Heart right ventricle (tissue), 16 donors: ENCODE measurements around the gene LONP1. TPM values are rescaled to one million over a fixed set of nuclear protein-coding genes. Genes with fewer than 3 reads are reported as not detected.

Source experiments
- ATAC-seq, 8 donors: fragments of 200-7000 bp; cut with Tn5 transposase; one replicate each; pipeline ENCODE4 v1.9.1; 2020; ENCODE audit warnings: mild to moderate bottlenecking in 8 of 8, moderate library complexity in 8 of 8, moderate number of reproducible peaks in 1 of 8
- DNase-seq, 2 donors: peaks; one replicate each; pipeline ENCODE4 v3.0.0-alpha.2; 2020
- H3K27ac ChIP-seq, 10 donors: fragments of 200-600 bp; sonication (generic) in 2 of 10; one replicate each; pipeline versions ENCODE4 v1.5.0 to v1.8.0; 2020 to 2022; ENCODE audit warnings: mild to moderate bottlenecking in 3 of 10
- H3K27me3 ChIP-seq, 7 donors: fragments of 200-600 bp; one replicate each; pipeline ENCODE4 v1.8.0; 2021 to 2022; ENCODE audit warnings: mild to moderate bottlenecking in 2 of 7
- H3K36me3 ChIP-seq, 9 donors: fragments of 200-600 bp; sonication (generic) in 1 of 9; one replicate each; pipeline versions ENCODE4 v1.5.0 to v1.8.0; 2020 to 2022; ENCODE audit warnings: mild to moderate bottlenecking in 2 of 9
- H3K4me1 ChIP-seq, 9 donors: fragments of 200-600 bp; sonication (generic) in 1 of 9; one replicate each; pipeline versions ENCODE4 v1.5.0 to v1.8.0; 2020 to 2022; ENCODE audit warnings: mild to moderate bottlenecking in 4 of 9
- H3K4me3 ChIP-seq, 10 donors: fragments of 200-600 bp; sonication (generic) in 2 of 10; one replicate each; pipeline versions ENCODE4 v1.5.0 to v1.8.0; 2020 to 2022; ENCODE audit warnings: mild to moderate bottlenecking in 7 of 10, moderate library complexity in 2 of 10
- H3K9me3 ChIP-seq, 11 donors: fragments of 200-600 bp in 10 of 11; sonication (generic) in 2 of 11; one replicate each; pipeline versions ENCODE4 v1.5.0 to v1.8.0; 2013 to 2022; ENCODE audit warnings: mild to moderate bottlenecking in 2 of 11, control low read depth in 1 of 11, moderate library complexity in 1 of 11
- CTCF ChIP-seq, 9 donors: fragments of 200-600 bp; sonication (generic) in 2 of 9; IDR thresholded peaks; one replicate each; pipeline versions ENCODE4 v1.5.0 to v1.8.0; 2021 to 2022; ENCODE audit warnings: antibody characterized with exemption in 9 of 9, mild to moderate bottlenecking in 5 of 9, moderate library complexity in 1 of 9
- WGBS, 2 donors: extraction: QIAGEN DNeasy Blood & Tissue Kit; methylation state at CpG; one replicate each; pipeline ENCODE4 v1.1.7; 2013; ENCODE audit warnings: inconsistent platforms in 1 of 2; 5-methylcytosine and 5-hydroxymethylcytosine counted together
- intact Hi-C, 10 donors: fragments of 100-400 bp; cut with DNase I; formaldehyde crosslinking; loops; one replicate each; pipeline versions ENCODE4 v1.11.1 to v1.14.2; 2022
- long read RNA-seq, 3 donors: library from polyadenylated mRNA; unstranded; transcript quantifications; one replicate each; pipeline ENCODE4 v2.0.0, GENCODE V29; 2020 to 2021
- polyA plus RNA-seq, 2 donors: library from polyadenylated mRNA; stranded (reverse); fragments of 200-250 nt; gene quantifications; one replicate each; pipeline ENCODE4 v1.2.3, GENCODE V29; 2013
- total RNA-seq, 10 donors: library from RNA; stranded (reverse); fragmentation: NEBNext Ultra II Directional in 3 of 10; extraction: Animal tissue kit (Norgen Biotek cat#: 25700) in 3 of 10; gene quantifications; one replicate each; pipeline versions ENCODE4 v1.2.1 to v1.2.4, GENCODE V29; 2021 to 2023
- donor health status: Arrhythmogenic right ventricular cardiomyopathy.
- donor health status: ischemic (EF 13 %, LVEDD 7.1; RV severe dilation, severe dysfunction).
- donor health status: healthy with polysubstance abuse.
- donor health status: DM: no; HTN: yes; CAD: no.
- donor health status: DM: no; HTN: no; CAD: no.
- donor health status: ischemic (EF 25% LVEDD 6.9; RV normal size, moderate dysfunction).
- donor health status: ischemic (EF 25% LVEDD 5.7; RV mildly dilated, moderate dysfunction).
- donor health status: healthy.
- donor health status: DM: yes; HTN: yes; CAD: no.
- donor health status: Ischemic cardiomyopathy.
- donor health status: ischemic (EF 35%, LVEDD 5.7; RV mildly dilated, moderate dysfunction).
- donor health status: nonischemic (EF 11% LVEDD 7.7; RV severe dilation, severe dysfunction).
- donor health status: DM: yes; HTN: yes; CAD: no.
- donor health status: PGD.
- donor health status: ischemic (EF 29% LVEDD 5.4; RV normal size, mild dysfunction).
- donor health status: nonischemic (EF 23%, LVEDD 6.1; RV moderate dilation, normal function).

Gene LONP1
- total RNA-seq (100 to 1,000 TPM in 1 of 10 donors, 10 to 100 TPM in 9; 71.4 to 101 (median 88.5) TPM), polyA plus RNA-seq (100 to 1,000 TPM in 1 of 2 donors, 10 to 100 TPM in 1; 95.0 to 121 TPM)
- long read RNA-seq, donor 1, transcript LONP1-201 (18 exons, 3,236 nt) = major isoform, 315 of 379 reads
- long read RNA-seq, donor 1, partial matches to known transcripts = 41 of 379 reads
- long read RNA-seq, donor 1, other reads (novel, unspliced or antisense) = 23 of 379 reads
- long read RNA-seq, donor 2, transcript LONP1-201 (18 exons, 3,236 nt) = major isoform, 351 of 424 reads
- long read RNA-seq, donor 2, partial matches to known transcripts = 58 of 424 reads
- long read RNA-seq, donor 2, other reads (novel, unspliced or antisense) = 13 of 424 reads
- long read RNA-seq, donor 3, transcript LONP1-201 (18 exons, 3,236 nt) = major isoform, 620 of 727 reads
- long read RNA-seq, donor 3, partial matches to known transcripts = 62 of 727 reads
- long read RNA-seq, donor 3, other reads (novel, unspliced or antisense) = 41 of 727 reads

GRCh38 chr19:5719961-5720790 is at the start of gene LONP1, which contains the start of gene CATSPERD:
Gene LONP1, minus strand, starts transcription at chr19:5720146. Its CDS starts 14 bp downstream, at chr19:5720132.
Gene CATSPERD, plus strand, starts transcription at chr19:5720637. Its CDS starts 101 bp downstream, at chr19:5720738.
- peak within 1 kb of the TSS; percentile 86 to 100 (median 96) for H3K4me3 ChIP-seq
- intact Hi-C loops = loop anchor here in 4 of 10 donors (2.0 kb wide), 3 partner anchors 29 to 71 kb away; partner anchors contain the start of genes RPL36 (in 2 of the 4), DUS3L (in 1 of the 4), HSD11B1L (in 1 of the 4) and MICOS13 (in 1 of the 4)
- 0% methylated on average over 89 to 90 of the region's 90 CpGs for WGBS, 2 donors
- H3K4me1 ChIP-seq = peaks cover 0 to 46% (median 29%) of the 10 kb centered on the region in 9 donors
- peaks cover 0 to 8% (median 0%) of the 10 kb centered on the region in 9 donors for H3K36me3 ChIP-seq
- DNase-seq = peak; percentile 97 to 98
- peak within 1 kb of the TSS; percentile 83 to 99 (median 93) for H3K27ac ChIP-seq
- peak; percentile 96 to 99 (median 98) for ATAC-seq
- H3K9me3 ChIP-seq = no peaks in the 10 kb centered on the region
- peak; percentile 85 to 99 (median 94) for TF ChIP-seq CTCF (IDR thresholded peaks at IDR 0.05)
- H3K27me3 ChIP-seq = no peaks in the 10 kb centered on the region

- intact Hi-C loops = no loop called here
- DNase-seq = no peak
- WGBS, 2 donors = 94 to 95% methylated on average over 10 of the region's 10 CpGs
Observed at GRCh38 chr19:5767949-5768348, 48.0 kb upstream of the LONP1 start.

GRCh38 chr19:5765220-5765619 is 45.3 kb upstream of the LONP1 start:
- Histone ChIP-seq H3K4me1 (no peaks in the 10 kb centered on the region), H3K4me3 (no peak overlapping the region), H3K9me3 (no peaks in the 10 kb centered on the region), H3K27ac (no peak overlapping the region), H3K27me3 (no peaks in the 10 kb centered on the region), H3K36me3 (no peaks in the 10 kb centered on the region)
- intact Hi-C loops = no loop called here
- DNase-seq (no peak), ATAC-seq (no peak)
- 95% methylated on average over 3 of the region's 3 CpGs for WGBS, 2 donors
- no peak for TF ChIP-seq CTCF (IDR thresholded peaks at IDR 0.05)

More at GRCh38 chr19:5767949-5768348, 48.0 kb upstream of the LONP1 start:
- Histone ChIP-seq H3K27ac (no peak overlapping the region), H3K4me1 (no peaks in the 10 kb centered on the region), H3K4me3 (no peak overlapping the region), H3K36me3 (no peaks in the 10 kb centered on the region), H3K27me3 (peaks cover 0 to 5% (median 0%) of the 10 kb centered on the region in 7 donors), H3K9me3 (no peaks in the 10 kb centered on the region)
- no peak for ATAC-seq
- no peak for TF ChIP-seq CTCF (IDR thresholded peaks at IDR 0.05)
